NT2/D1 (cell line): ENCODE data around the gene CIROP.

ENCODE experiments used
- YY1 ChIP-seq: IDR thresholded peaks from 2 replicates; pipeline ENCODE4 v1.6.1; 2011; ENCODE audit not compliant: insufficient read length, insufficient read depth
- ZNF274 ChIP-seq: IDR thresholded peaks from 2 replicates; pipeline ENCODE4 v1.6.1; 2011; ENCODE audit warnings: mild to moderate bottlenecking, low read depth, low read length

DNA sequence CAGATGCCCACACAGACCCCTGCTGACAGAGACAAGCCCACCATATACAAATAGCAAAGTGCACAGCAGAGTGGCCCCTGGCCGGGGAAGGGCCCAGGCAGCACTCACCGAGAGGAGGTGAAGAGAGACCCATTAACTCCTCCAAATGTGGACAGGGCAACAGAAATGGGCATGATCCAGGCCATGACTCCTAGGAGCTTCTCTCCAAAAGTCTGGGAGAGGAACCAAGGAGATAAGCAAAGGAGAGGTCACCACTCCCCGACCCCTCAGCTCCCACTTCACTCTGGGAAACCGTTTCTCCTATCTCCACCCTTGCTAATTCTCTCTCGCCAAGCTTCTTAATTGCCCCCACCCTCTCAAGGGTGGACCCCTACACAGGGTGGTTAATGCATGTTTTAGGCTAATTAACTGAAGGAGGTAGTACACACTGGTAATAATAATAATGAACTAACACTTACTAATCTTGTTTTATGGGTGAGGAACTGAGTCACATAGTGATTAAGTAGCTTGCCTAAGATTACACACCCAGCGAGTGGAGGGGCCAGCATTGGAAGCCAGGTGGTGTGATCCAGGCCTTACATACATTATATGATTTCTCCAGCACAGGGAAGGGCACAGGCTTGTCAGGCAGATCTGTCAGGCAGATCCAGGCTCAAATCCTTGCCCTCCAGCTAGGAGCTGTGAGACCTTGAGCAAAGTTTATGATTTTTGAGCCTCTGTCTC, 33.2 kb upstream of the CIROP start:
- TF ChIP-seq YY1 (no peak), ZNF274 (no peak)
